Caki2 (cell line): Measurements from ENCODE around the gene WDFY4. TPM values are rescaled to one million over a fixed set of nuclear protein-coding genes. Genes with fewer than 3 reads are reported as not detected.

ENCODE experiments used
- DNase-seq: peaks from one replicate; pipeline ENCODE4 v3.0.0-alpha.2; 2015; ENCODE audit warnings: low read depth
- in situ Hi-C: cut with HindIII; loops from 2 replicates; pipeline ENCODE4 v1.10.0; 2016; ENCODE audit warnings: low sequenced_read_pairs, low pct_unique_long_range_greater_than_20kb, mixed read lengths
- total RNA-seq: library from RNA; depleted of rRNA; stranded (reverse); fragments of >200 nt; shearing (Covaris generic); gene quantifications from 2 replicates; pipeline ENCODE4 v1.2.3, GENCODE V29; 2014; ENCODE audit warnings: low replicate concordance

Gene WDFY4
- total RNA-seq, 1 experiment from 2014 or later: not detected

- DNase-seq: no peak
- in situ Hi-C loops: no loop called here
Observed at GRCh38 chr10:48774416-48775205, 89.9 kb downstream of the WDFY4 start.

- DNase-seq: no peak
- in situ Hi-C loops: no loop called here
Observed at GRCh38 chr10:48775206-48775517, 90.5 kb downstream of the WDFY4 start.

DNA sequence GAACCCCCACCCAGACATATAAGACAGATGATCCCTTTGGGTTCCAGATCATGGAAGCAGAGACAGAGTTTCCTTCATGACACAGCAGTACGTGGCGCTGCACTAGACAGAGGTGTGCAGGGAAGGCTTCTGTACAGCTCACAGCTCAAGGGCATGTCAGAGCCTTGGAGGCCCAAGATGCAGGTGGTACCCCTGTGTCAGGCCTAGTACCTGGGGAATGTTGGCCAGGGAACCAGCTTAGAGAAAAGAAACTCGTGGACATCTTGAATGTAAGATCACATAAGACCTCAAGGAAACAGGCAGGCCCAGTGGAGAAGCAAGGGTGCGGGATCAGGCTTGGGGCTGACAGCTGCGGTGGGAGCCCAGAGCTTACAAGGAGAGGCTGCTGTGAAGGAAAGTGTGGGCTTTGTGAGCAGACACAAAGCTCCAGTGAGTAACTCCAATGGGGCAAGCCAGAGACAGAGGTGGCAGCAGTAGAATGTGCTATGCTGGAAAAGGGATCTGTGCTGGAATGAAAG, 91.4 kb downstream of the WDFY4 start:
- in situ Hi-C loops: no loop called here

GRCh38 chr10:48776528-48776927, 91.9 kb downstream of the WDFY4 start:
- DNase-seq: no peak
- in situ Hi-C loops: no loop called here

More for the DNA sequence above, 91.4 kb downstream of the WDFY4 start:
- DNase-seq: no peak

DNA sequence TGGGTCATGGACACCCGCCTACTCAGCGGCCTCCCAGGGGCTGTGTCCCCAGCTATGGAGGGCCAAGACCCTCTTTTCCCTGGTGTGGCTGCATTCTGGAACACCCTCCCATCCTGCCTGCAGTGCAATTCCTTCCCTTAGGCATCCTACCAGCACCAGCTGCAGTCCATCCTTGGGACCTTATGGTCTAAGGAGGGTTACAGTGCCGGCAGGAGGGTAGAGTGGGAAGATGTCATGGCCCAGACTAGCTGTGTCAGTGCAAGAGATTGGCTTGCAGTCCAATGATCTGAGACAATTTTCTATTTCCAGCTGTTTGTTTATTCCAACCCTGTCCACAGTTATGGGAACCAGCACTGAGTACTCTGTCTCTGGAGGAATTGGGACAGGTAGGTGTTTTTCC, 92.4 kb downstream of the WDFY4 start:
- in situ Hi-C loops: no loop called here
- DNase-seq: no peak

DNA sequence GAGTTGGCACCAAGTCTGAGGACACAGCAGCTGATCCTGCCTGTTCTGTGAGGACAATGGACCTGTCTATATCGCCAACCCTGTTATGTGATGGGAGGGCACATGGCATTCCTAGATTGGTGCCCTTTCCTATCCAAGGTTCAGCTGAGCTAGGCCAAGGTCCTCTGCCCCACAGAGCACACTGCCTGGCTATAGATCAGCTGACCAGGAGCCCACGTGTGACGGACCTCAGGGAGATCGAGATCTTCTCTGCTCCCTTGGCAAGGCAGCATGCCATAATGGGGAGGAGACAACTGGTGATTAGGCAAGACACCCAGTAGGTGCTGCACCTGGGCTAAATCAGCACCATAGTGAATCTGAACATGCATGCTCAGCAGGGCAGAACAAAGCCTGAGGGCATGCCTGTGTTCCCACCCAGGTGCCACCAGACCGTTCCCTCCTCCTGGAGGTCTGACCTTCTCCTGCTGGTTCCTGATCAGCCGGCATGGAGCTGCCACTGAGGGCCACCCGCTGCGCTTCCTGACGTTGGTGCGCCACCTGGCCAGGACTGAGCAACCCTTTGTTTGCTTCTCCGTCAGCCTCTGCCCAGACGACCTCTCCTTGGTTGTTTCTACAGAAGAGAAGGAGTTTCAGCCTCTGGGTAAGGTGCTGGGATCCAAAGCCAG, 93.7 kb downstream of the WDFY4 start:
- no peak for DNase-seq
- in situ Hi-C loops: no loop called here

- no peak for DNase-seq
- in situ Hi-C loops: no loop called here
Observed at GRCh38 chr10:48779077-48779476, 94.4 kb downstream of the WDFY4 start.

- in situ Hi-C loops: no loop called here
- no peak for DNase-seq
Observed at GRCh38 chr10:48779546-48780152, 95.0 kb downstream of the WDFY4 start.

DNA sequence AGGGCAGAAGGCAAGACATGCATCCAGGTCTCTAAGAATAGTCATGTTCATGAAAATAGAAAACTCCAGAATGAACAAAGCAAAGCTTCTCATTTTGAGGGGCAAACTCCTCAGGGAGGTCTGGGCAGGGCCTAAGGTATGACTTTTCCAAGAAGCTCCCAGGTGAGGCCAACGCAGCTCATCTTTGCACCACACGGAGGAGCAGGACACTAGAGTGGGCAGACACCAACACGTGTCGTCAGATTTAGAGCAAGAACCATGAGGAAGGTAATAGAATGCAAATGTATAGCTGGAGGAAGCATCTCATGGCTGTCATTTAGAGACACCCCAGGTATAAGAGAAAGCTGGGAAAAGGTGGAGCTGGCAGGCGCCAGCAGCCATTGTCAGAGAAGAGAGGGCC, 95.7 kb downstream of the WDFY4 start:
- DNase-seq: no peak
- in situ Hi-C loops: no loop called here

DNA sequence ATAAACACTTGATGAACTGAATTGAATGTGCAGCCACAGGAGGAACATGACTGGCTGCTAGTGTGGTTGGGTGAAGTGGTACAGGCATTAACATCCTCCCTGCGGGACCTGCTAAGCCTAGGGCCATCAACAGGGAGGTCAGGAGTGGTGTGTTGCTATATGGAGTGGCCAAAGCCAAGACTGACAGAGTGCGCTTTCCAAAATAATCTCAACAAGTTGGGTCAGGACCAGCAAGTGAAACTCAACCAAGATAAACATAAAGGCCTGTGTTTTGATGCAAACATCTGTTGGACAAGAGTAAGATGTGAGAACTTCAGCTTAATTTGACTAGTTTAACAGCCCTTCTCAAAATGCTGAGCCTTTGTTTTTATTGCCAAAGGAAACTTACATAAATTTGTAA, 97.7 kb downstream of the WDFY4 start:
- in situ Hi-C loops: no loop called here
- DNase-seq: no peak

- in situ Hi-C loops: no loop called here
- DNase-seq: no peak
Observed at GRCh38 chr10:48784031-48784430, 99.4 kb downstream of the WDFY4 start.

GRCh38 chr10:48785796-48786195, 101.1 kb downstream of the WDFY4 start:
- DNase-seq: no peak
- in situ Hi-C loops: no loop called here

- in situ Hi-C loops: no loop called here
- DNase-seq: no peak
Observed at GRCh38 chr10:48786606-48787282, 102.1 kb downstream of the WDFY4 start.

DNA sequence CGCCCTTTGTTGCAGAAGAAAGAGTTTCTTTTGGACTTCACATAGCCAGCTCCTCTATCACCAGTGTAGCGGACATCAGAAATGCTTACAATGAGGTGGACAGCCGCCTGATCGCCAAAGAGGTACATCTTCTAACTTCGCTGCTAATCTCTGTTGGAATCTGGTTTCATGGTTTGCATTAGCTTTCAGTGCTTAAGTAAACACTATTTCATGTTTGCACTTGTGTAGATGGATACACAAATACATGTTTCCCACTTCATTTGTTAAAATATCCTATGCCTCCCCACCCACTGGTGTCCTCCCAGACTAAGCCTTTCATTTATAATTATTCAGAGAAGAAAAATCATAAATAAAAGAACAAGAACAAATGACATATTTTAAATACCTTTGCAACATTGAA, 103.9 kb downstream of the WDFY4 start:
- in situ Hi-C loops: no loop called here
- DNase-seq: no peak

DNA sequence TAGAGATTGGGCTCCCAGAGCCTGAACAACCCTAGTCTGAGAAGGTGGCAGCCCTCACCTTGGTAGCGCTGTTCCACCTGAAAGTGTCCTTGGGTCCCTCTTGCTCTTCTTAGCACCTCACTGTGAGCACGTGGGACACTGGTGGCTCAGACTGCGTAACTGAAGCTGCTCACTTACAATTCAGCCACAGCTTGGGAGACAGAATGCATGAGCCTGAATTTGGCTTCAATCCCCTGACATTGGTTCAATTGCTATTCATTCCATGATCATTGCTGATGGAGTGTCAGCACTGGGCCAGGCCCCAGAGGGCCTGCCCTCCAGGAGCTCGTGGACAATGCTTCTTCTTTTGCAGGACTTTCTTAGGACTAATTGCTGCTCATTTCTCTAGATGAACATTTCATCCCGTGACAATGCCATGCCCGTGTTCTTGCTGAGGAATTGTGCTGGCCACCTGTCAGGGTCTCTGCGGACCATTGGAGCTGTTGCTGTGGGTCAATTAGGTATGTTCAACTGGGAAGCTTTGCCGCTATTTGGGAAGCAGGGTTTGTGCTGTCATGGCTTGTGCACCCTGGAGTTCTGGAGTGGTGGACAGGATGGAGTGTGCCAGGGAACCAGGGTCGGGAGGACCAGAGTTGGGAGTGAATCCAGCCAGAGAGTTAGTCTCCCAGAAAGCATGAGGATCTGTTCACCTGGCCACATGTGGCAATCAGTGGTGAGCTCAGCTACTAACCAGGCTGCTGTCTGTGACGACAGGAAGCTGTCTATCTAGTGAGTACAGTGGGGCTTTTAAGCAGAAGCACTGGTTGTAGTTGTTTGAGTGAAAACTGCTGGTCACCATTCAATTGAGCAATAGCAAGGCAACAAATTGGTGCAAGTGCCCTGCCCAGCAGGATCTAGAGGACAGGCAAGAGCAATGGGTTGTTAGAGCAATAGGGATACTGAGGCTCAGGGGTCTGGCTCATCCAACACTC, 105.1 kb downstream of the WDFY4 start:
- in situ Hi-C loops: no loop called here
- DNase-seq: no peak

DNA sequence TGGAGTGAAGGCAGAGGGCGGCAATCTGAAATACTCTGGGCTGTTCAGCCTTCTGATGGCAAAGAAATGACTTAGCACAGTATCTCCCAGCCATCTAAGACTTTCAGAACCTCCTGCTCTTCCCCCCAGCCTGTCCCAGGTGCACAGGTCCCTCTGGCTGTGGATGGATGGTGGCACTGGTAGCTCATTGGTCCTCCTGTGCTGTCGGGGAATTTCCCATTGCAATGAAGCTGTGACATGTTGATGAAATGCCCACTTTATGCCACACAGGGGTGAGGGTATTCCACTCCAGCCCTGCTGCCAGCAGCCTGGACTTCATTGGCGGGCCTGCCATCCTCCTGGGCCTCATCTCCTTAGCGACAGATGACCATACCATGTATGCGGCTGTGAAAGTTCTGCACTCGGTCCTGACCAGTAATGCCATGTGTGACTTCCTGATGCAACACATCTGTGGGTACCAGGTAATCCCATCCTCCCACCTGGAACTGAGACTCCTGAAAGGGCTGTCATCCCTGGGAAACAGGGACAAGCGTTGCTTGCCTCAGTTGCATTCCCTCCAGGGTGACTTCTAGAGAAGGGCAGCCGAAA, 105.9 kb downstream of the WDFY4 start:
- in situ Hi-C loops: no loop called here
- DNase-seq: no peak

- in situ Hi-C loops: no loop called here
- no peak for DNase-seq
Observed at GRCh38 chr10:48791267-48791928, 106.7 kb downstream of the WDFY4 start.
